ENCODE data around the gene LRRC30.

GRCh38 chr18:7224198-7224597 lies 6.7 kb upstream of the LRRC30 start:
- TF ChIP-seq POLR2A (IDR thresholded peaks at IDR 0.05) (no peak), CTCF (IDR thresholded peaks at IDR 0.05 in 4 of 5, conservative IDR thresholded peaks at IDR 0.05 in 1 of 5) (no peak)
